22Rv1 (cell line): ENCODE results near the gene RPA3.

Source experiments
- ZFX ChIP-seq: fragments of 450-650 bp; IDR thresholded peaks from 2 replicates; pipeline ENCODE4 v1.6.1; 2017; ENCODE audit warnings: antibody characterized with exemption, borderline replicate concordance
- TF ChIP-seq, protein P1 (sequence below): fragments of 450-650 bp; IDR thresholded peaks from 2 replicates; pipeline ENCODE4 v1.5.1; 2017; ENCODE audit warnings: mild to moderate bottlenecking

DNA sequence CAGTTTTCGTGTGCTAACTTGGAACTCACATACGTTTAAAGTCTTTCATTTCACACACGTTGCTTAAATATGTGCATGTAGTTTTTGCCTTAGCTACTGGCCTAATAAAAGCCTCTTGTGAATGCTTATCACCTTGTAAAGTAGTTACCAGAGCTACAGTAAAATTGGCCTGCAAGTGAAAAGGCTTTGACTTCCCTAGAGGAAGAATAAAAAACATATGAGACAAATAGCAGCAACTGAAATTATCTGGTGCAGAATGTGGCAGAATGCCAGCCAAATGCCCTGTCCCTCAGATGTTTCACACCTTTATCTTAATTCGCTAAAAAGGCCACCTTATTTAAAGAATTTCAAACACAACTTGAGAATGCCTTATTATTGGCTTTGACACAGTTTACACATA lies 28.1 kb upstream of the RPA3 start:
- TF ChIP-seq, protein P1, sequence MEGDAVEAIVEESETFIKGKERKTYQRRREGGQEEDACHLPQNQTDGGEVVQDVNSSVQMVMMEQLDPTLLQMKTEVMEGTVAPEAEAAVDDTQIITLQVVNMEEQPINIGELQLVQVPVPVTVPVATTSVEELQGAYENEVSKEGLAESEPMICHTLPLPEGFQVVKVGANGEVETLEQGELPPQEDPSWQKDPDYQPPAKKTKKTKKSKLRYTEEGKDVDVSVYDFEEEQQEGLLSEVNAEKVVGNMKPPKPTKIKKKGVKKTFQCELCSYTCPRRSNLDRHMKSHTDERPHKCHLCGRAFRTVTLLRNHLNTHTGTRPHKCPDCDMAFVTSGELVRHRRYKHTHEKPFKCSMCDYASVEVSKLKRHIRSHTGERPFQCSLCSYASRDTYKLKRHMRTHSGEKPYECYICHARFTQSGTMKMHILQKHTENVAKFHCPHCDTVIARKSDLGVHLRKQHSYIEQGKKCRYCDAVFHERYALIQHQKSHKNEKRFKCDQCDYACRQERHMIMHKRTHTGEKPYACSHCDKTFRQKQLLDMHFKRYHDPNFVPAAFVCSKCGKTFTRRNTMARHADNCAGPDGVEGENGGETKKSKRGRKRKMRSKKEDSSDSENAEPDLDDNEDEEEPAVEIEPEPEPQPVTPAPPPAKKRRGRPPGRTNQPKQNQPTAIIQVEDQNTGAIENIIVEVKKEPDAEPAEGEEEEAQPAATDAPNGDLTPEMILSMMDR: no peak
- no peak for TF ChIP-seq ZFX
